GM18517 (cell line): ENCODE measurements around the gene TFCP2.
"Not testable (repeated sequence)": the region's sequence is repeated elsewhere in the genome, so short reads cannot be mapped to it uniquely, and the experiment has no call there.

Experiments
- ATAC-seq: cut with Tn5 transposase; IDR thresholded peaks from one replicate; pipeline ENCODE4 v1.9.1; 2021; ENCODE audit warnings: mild to moderate bottlenecking, moderate library complexity; ENCODE audit not compliant: unreplicated experiment

Gene TFCP2

DNA sequence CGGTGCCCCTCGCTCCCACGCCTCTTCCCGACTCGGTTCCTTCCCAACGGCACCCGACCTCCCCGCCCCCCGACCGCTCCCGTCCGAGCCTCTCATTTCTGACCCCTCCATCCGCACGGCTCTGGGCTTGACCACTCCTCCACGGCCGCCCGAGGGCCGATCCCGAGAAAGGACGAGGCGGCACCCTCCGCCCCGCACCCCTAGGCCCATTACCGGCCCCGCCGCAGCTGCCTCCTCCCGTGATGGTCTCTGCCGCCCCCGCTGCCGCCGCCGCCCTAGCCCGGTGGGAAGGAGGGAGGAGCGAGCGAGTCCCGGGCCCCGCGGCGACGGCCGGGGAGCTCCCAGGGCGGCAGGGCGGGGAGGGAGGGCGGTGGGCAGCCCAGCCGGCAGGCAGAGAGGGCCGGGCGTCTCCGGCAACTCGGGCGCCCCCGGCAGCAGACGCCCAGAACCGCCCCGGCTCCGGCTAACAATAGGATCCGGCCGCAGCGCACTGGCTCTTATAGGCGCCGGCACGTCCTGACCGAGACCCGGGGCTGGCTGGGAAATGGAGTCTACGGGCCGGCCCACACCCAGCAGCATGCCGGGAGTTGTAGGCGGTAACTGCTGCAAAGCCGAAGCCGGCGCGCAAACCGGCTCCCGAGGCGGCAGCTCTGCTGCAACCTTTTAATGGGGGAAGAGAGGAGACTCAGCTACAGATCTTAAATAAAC, 89.7 kb downstream of the TFCP2 start, which contains the start of gene CSRNP2:
CSRNP2 (minus strand) TSS at position 471 of the 708 bp plus-strand sequence. CDS start 7,035 bp downstream, outside the sequence.
- ATAC-seq = peak; percentile 94

DNA sequence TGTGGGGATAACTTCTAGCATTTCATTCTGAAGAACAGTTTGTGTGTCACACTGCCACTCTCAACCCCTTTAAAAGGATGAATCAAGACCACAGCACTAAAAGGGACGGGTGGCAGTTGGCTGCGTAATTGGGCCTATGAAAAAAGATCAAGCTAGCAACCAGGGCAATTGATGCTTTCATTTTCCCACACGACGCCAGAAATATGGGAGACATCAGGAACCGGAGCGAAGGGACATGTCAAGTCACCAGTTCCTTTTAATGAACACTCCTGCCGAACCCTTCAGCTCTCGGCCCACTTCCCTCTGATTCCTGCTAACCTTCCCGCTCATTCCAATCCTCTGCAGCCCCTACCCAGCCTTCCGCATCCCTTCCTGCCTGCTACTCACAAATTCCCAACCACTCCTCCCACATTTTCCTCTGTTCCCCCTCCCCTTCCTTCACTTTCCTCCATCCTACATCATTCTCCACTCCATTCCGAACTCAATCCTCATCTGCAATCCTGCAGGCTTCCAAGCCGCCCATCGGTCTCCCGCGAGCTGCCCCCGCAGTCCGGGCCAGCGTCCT, 90.3 kb downstream of the TFCP2 start:
- no peak for ATAC-seq

DNA sequence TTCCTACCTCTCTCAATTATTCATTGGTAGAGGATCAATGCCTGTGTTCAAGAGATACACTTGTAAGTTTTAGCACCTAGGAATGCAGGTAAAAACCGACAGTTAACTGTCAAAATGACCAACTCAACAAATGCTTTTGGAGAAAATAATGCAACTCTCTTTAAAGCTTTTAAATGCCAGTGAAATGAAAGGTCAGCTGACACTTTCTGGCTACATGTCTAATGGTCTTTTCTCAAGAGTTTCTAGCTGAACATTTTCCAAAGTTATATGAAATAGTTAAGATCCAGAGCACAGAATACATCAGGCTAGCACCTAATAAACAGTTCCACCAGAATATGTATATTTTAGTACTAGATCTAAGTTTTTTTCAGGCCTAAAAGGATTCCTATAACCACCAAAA, 91.5 kb downstream of the TFCP2 start:
- ATAC-seq = no peak

DNA sequence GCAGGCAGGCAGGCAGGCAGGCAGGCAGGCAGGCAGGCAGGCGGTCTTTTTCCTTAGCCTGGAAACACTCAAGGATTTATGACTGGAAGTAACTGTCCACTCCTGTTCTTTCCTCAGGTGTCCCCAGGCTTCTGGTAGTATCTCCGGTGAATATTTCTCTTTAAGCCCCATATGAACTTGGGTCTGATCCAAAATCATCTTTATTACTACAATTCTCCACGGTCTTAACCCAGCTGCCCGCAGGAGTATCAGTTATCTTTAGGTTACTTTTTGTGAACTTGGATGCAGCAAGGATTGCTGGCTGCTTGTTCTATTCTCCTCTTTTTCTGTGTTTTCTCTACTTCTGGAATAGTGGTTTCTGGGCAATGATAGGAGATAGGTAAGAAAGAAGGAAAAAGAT, 92.8 kb downstream of the TFCP2 start:
- no peak for ATAC-seq

DNA sequence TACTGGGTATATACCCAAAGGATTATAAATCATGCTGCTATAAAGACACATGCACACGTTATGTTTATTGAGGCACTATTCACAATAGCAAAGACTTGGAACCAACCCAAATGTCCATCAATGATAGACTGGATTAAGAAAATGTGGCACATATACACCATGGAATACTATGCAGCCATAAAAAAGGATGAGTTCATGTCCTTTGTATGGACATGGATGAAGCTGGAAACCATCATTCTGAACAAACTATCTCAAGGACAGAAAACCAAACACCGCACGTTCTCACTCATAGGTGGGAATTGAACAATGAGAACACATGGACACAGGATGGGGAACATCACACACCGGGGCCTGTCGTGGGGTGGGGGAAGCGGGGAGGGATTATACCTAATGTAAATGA, 94.1 kb downstream of the TFCP2 start:
- not testable (repeated sequence) for ATAC-seq

DNA sequence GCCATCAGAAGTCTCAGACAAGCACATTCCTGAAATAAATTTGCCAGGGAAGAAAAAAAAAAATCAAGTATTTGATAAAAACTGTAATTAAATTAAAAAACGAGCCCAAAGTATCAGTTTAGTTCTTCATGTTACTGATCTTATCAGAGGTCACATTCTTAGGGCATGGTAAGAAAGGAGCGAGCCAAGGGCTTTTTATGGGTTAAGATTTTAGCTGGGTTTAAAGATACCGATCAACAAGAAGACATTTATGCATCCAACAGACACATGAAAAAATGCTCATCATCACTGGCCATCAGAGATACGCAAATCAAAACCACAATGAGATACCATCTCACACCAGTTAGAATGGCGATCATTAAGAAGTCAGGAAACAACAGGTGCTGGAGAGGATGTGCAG, 94.6 kb downstream of the TFCP2 start:
- ATAC-seq = not testable (repeated sequence)

DNA sequence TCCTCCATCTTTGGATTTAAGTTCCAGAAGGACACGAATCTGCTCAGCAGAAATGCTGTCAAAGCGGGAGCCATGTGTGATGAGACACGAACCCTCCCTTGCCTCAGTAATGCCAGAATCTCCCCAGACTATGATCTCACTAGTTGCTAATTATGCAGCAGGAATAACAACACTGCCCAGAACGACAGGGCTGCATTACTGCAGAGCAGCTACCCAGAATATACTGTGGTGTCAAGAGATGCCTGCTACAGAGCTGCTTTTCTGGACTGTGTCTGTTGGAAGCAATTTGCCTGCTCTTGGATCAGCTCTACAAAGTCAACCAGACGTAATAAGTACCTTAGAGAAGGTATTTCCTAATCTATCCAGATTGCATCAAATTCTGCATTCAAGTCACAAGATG, 95.0 kb downstream of the TFCP2 start:
- ATAC-seq = no peak

DNA sequence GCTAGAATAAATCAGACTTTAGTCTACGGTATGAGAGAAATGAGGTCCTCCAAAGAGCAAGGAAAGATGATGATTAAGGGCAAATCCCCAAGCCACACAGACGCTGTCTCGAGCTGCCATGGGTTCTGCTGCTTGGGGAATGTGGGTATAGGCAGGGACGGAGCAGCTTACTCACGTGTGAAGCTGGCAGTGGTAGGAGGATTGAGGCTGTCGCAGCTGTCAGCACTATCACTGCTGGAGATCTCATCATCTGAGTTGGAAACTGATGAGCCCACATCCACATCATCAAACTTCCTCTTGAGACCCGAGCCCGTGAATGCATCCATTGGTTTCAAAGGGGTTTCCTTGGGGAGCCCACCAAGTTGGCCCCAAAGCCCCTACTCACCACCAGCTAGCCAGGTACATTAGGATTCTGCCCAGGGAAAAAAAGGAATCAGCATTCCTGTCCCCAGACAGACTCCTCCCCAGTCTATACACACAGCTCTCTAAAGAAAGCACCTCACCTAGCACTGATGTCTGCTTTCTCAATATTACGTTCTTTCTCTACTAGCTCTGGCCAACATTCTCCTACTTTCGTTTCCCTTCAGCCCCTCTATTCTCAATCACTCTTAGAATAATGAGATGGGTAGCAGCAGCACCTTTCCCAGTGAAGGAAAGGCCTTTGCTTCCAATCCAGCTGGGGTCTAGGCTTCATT, 96.6 kb downstream of the TFCP2 start:
- ATAC-seq = no peak

DNA sequence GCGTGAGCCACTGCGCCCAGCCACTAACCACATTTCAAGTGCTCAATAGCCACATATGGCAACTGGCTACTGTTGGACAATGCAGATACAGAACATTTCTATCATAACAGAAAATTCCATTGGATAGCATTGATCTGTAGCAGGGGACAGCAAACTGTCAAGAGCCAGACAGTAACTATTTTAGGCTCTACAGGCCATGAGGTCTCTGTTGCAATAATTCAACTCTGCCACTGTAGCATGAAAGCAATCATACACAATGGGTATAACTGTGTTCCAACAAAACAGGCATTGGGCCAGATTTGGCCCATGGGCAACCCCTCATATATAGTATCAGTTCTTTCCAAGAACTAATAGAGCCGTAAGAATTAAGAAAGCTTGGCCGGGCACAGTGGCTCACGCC, 97.5 kb downstream of the TFCP2 start:
- ATAC-seq = no peak

DNA sequence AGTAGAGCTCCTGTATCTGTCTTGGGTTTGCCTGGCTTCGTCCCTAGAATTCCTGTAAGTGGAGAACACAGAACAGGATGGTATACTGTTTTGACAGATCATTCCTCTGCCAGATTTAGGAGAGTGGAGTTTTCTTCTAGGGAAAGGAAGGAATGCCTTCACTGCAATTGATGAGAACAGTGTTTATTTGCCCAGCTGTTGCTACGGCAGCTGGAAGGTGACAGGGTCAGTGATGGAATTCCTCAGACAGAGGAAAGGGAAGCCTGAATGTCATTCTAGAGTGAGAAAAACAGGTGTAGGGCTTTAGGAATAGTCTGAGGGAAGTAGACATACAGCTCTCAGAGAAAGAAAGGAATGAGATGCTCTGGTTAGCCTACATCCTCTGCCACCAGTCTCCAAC, 101.3 kb downstream of the TFCP2 start:
- no peak for ATAC-seq

DNA sequence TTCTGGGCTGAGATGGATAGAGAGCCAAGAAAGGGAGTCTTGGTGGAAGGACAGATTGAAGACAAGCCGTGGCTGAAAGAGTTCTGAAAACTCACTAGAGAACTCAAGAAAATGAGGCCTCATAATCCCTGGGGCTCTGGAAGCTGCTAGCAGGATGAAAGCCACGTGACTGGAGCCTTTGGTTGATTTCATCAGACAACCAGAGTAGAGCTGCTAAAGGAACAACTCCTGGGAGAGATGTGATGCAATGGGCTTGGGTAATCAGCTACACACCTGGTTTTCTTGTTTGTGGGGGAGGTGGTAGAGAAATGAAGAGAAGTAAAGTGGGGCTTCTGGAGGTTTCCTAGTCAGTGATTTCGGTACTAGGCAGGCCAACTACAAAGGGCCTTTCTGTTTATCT, 102.9 kb downstream of the TFCP2 start:
- no peak for ATAC-seq

DNA sequence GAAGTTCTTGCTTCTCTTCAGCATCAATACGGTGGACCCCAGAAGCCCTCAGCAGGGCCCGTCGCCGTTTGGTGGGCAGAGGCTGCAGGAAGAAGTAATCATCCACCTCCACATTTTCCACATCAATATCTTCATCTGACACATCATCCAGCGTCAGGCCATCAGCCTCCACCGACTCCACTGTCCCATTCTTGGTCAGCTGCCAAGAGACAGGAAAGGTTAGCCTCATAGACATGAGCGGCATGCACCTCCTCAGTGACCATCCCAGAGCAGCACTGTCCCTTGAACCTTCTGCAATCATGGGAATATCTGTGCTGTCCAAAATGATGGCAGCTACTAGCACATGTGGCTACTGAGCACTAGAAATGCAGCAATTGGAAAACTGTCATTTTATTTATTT, 105.2 kb downstream of the TFCP2 start:
- ATAC-seq = no peak

DNA sequence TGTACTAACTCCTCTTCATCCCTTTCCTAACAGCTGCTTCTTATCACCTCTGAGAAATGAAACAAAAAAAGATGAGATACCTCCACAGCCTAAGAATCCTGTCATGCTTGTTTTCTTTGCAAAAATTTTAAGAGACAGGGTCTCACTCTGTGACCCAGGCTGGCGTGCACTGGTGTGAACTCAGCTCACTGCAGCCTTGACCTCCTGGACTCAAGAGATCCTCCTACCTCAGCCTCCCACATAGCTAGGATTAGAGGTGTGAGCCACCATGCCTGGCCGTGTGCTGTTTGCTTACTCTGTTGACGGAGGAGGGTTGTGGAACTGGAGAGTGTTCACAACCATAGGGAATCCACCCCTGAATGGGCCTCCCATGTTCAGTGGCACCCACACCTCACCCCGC, 105.7 kb downstream of the TFCP2 start:
- ATAC-seq = no peak

DNA sequence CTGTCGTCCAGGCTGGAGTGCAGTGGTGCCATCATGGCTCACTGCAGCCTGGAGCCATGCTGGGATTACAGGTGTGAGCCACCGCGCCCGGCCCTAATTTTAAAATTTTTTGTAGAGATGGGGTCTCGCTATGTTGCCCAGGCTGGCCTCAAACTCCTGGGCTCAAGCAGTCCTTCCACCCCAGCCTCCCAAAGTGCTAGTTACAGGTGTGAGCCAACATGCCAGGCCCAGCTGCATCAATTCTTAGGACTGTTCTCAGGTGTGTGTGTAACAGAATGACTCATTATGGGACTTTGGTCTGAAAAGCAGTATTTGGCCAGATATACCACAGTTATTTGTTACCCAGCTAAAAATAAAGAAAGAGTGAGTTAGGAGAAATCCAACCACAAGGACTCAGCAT, 107.4 kb downstream of the TFCP2 start:
- ATAC-seq = no peak

DNA sequence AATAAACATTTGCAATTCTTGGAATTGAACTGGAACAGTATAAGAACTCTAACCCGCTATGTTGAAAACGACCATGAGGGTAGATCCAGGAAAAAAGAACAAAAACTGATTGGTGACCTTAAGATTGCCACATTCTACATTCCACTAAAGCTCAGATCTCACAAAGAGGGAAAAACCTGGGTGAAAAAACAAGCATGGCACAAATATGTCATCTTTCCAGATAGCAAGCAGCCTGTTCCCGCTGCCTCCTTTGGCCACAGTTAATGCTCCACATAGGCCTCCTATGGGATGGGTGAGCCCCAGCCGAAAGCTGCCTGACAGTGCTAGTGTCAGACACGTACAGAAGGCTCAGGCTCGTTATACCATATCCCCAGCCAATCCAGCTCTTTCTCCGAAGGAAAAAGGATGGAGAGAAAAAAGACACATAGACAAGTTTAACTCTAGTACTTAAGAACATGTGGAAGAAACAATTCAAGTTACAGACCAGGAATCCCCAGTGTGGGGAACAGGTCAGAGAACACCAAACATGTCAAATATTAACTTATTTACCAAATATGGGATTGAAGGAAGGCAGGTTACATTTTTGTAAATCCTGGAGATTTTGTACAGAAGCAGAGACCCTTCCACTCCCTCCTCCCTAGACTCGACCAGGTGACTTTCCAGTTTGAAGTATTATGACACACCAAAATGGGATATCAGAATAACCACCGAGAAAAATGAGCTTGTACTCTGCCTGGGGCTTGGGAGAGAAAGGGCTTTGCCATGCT, 110.1 kb downstream of the TFCP2 start:
- ATAC-seq = no peak

DNA sequence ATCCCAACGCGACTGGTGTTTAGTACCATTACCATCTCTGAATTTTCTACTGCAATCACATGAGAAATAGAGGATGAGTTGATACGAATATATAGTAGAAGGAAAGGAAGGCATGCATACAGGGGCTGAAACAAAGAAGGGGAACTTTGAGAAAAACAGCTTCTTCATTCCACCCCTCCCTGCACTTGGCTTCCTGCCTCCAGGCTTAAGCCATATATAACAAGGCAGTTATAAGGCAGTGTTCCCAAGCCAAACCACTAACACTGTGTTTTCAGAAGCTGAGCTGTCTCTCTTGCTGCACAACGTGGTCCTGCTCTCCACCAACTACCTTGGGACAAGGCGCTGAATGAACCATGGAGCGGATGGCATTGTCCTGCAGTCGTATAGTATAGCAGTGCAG, 113.8 kb downstream of the TFCP2 start:
- no peak for ATAC-seq

DNA sequence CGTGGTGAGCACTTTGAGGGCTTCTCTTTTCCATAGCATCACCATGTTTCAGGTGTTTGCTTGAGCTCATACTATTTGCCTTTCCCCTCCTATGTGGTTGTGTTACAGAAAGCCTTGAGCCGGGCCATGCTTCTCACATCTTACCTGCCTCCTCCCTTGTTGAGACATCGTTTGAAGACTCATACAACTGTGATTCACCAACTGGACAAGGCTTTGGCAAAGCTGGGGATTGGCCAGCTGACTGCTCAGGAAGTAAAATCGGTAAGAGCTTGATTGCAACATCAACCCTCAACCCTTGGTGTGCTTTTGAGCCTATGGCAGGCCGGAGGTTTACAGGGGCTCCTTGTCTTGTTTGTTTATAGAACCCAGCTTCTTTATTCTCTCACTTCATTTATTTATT, 116.7 kb downstream of the TFCP2 start:
- no peak for ATAC-seq

DNA sequence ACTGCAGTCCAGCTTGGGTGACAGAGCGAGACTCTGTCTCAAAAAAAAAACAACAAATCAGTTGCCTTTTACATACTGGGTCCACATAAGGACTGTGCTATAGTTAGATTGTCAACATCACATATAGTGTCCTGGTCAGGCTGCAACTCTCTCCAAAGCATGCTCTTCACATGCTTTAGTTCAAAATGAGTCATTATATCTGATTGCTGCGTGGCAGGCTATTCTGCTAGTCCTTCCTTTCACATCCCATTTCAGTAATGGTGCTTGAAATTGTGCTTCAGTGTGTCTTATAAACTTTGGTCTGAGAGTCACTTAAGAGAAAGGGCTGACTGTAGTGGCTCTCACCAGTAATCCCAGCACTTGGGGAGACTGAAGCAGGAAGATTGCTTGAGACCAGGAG, 117.9 kb downstream of the TFCP2 start:
- no peak for ATAC-seq

DNA sequence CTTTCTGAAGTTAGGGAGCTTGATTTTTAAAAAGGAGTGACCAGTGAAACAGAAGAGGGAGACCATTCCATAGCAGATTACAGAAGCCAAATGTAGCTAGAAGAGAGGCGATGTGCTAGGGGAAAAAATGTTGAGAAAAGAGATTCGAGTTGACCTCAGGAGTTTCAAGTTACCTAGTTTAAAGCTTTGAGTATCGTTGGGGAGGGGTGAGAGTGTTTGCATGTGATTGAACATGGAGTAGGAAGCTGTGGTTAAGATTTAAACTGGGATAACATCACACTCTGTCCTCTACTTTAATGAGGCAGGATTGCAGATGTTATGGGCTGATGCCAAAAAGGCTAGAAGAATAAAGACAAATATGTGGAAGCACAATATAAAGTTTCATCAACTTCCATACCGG, 121.1 kb downstream of the TFCP2 start:
- ATAC-seq = no peak

DNA sequence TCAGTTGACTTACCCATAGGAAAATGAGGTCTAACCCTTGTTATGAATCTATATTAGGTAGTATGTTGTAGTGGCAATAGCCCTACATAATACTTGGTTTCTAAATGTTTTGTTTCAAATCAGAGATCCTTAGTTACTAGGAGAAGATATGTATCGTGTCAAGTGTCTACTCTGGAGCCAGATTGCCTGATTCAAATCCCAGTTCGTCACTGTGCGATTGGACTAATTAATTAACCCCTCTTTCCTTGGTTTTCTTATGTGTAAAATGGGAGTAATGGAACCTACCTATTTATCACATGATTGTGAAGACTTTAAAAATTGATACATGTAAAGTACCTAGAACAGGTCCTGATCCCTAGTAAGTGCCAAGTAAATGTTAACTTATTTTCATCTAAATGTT, 123.4 kb downstream of the TFCP2 start:
- no peak for ATAC-seq

DNA sequence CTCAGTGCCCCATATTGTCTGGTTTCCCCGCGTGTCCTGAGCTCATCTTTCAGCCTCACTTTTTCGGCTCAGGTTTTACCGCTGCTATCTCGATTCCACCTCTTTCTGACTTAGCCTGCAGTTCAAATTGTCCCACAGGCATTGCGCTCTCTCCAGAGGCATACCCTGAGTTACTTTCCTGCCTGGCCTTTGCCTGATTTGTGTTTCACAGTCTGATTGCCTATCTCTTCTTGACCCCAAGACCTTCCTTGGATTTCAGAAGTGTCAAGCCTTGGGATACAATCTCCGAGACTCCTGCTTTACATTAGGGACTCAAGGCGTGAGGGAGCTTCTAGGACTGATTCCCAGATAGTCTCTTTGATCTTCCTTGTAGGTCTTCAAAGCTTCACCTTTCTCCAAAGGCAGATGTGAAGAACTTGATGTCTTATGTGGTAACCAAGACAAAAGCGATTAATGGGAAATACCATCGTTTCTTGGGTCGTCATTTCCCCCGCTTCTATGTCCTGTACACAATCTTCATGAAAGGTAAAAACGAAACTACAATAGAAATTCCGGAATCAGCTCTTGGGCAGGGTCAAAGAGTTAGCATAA, 124.2 kb downstream of the TFCP2 start:
- no peak for ATAC-seq
